GM23338 (cell line): ENCODE data around the gene FGF1. TPM values are rescaled to one million over a fixed set of nuclear protein-coding genes. Genes with fewer than 3 reads are reported as not detected.

ENCODE experiments used
- ETS1 ChIP-seq: IDR thresholded peaks from 2 replicates; pipeline ENCODE4 v1.6.1; 2016; ENCODE audit warnings: antibody characterized with exemption
- EZH2phosphoT487 ChIP-seq: fragments of 200-600 bp; sonication (generic); IDR thresholded peaks from one replicate; pipeline ENCODE4 v1.8.1; 2018; ENCODE audit warnings: antibody characterized with exemption; ENCODE audit not compliant: unreplicated experiment
- JUNB ChIP-seq: IDR thresholded peaks from one replicate; pipeline ENCODE4 v1.6.1; 2016; ENCODE audit warnings: antibody characterized with exemption; ENCODE audit not compliant: unreplicated experiment
- POLR2AphosphoS5 ChIP-seq: IDR thresholded peaks from 2 replicates; pipeline ENCODE4 v1.6.1; 2016; ENCODE audit warnings: antibody characterized with exemption, low read depth
- STAT1 ChIP-seq: IDR thresholded peaks from one replicate; pipeline ENCODE4 v1.6.1; 2016; ENCODE audit warnings: antibody characterized with exemption; ENCODE audit not compliant: unreplicated experiment
- ZNF114 ChIP-seq: fragments of 250-450 bp; sonication (Bioruptor Pico); IDR thresholded peaks from 2 replicates; pipeline ENCODE4 v1.5.0; 2020; ENCODE audit warnings: mild to moderate bottlenecking, moderate library complexity
- ZNF331 ChIP-seq: fragments of 250-450 bp; sonication (Bioruptor Pico); IDR thresholded peaks from 2 replicates; pipeline ENCODE4 v1.5.0; 2020; ENCODE audit warnings: low read depth, mild to moderate bottlenecking, moderate library complexity
- ZNF462 ChIP-seq: fragments of 250-450 bp; sonication (Bioruptor Pico); IDR thresholded peaks from 2 replicates; pipeline ENCODE4 v1.5.0; 2020; ENCODE audit warnings: mild to moderate bottlenecking, moderate library complexity
- polyA plus RNA-seq: library from polyadenylated mRNA; unstranded; fragments of >200 nt; fragmentation: Nextera tagmentation; extraction: Ambion mirVana; gene quantifications from 2 replicates; pipeline ENCODE4 v1.2.1, GENCODE V29; 2016
- total RNA-seq: library from RNA; depleted of rRNA; stranded (reverse); fragments of >200 nt; shearing (Covaris generic); gene quantifications from 2 replicates; pipeline ENCODE4 v1.2.3, GENCODE V29; 2014
- TF ChIP-seq, protein P1 (sequence below), 2 experiments: fragments of 200-600 bp in 1 of 2; sonication (generic) in 1 of 2; conservative IDR thresholded peaks; 2 replicates each; pipeline versions ENCODE4 v1.5.1 to v1.6.1; 2016 to 2017; ENCODE audit warnings: antibody characterized with exemption in 2 of 2, low read depth in 2 of 2, mild to moderate bottlenecking in 2 of 2, moderate library complexity in 1 of 2

FGF1 gene
- total and polyA plus RNA-seq, 2 experiments from 2014 or later = 0.21 to 0.34 TPM

GRCh38 chr5:142636093-142636492 is 49.8 kb downstream of the FGF1 start (continued):
- TF ChIP-seq ZNF462 = no peak
- no peak for TF ChIP-seq ZNF331 (CRISPR knock-in tag)
- TF ChIP-seq POLR2AphosphoS5 = no peak
- TF ChIP-seq JUNB = no peak
- no peak for TF ChIP-seq EZH2phosphoT487
- TF ChIP-seq STAT1 = no peak
- TF ChIP-seq, protein P1, sequence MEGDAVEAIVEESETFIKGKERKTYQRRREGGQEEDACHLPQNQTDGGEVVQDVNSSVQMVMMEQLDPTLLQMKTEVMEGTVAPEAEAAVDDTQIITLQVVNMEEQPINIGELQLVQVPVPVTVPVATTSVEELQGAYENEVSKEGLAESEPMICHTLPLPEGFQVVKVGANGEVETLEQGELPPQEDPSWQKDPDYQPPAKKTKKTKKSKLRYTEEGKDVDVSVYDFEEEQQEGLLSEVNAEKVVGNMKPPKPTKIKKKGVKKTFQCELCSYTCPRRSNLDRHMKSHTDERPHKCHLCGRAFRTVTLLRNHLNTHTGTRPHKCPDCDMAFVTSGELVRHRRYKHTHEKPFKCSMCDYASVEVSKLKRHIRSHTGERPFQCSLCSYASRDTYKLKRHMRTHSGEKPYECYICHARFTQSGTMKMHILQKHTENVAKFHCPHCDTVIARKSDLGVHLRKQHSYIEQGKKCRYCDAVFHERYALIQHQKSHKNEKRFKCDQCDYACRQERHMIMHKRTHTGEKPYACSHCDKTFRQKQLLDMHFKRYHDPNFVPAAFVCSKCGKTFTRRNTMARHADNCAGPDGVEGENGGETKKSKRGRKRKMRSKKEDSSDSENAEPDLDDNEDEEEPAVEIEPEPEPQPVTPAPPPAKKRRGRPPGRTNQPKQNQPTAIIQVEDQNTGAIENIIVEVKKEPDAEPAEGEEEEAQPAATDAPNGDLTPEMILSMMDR (conservative IDR thresholded peaks at IDR 0.05; ENCODE audit: low read depth in 2 of 2) = no peak
- TF ChIP-seq ZNF114 = no peak
- TF ChIP-seq ETS1 = no peak
